A549 (cell line): ENCODE measurements around the gene CGN. TPM values are rescaled to one million over a fixed set of nuclear protein-coding genes. Genes with fewer than 3 reads are reported as not detected.
A peak's percentile ranks its signal among the peaks of the same experiment; 100 is the strongest.

Experiments used
- BHLHE40 ChIP-seq: IDR thresholded peaks from 2 replicates; pipeline ENCODE4 v1.6.1; 2012; ENCODE audit warnings: low read depth, low read length, inconsistent platforms
- CBX8 ChIP-seq: fragments of 200-600 bp; sonication (generic); IDR thresholded peaks from 2 replicates; pipeline ENCODE4 v1.6.1; 2016
- CHD2 ChIP-seq: fragments of 150-350 bp; IDR thresholded peaks from 2 replicates; pipeline ENCODE4 v1.6.1; 2014; ENCODE audit warnings: low read length; ENCODE audit not compliant: partially characterized antibody
- CHD4 ChIP-seq: fragments of 200-600 bp; sonication (generic); IDR thresholded peaks from 2 replicates; pipeline ENCODE4 v1.6.1; 2016; ENCODE audit warnings: antibody characterized with exemption, mild to moderate bottlenecking, borderline replicate concordance
- EP300 ChIP-seq, 2 experiments: fragments of >200 bp; sonication (Bioruptor Twin); formaldehyde crosslinking; IDR thresholded peaks; 2 replicates in 1 of 2; 3 replicates in 1 of 2; pipeline ENCODE4 v1.6.1; 2016 to 2017
- FOSB ChIP-seq: fragments of 250-450 bp; sonication (Bioruptor Pico); IDR thresholded peaks from 2 replicates; pipeline ENCODE4 v1.5.0; 2020; ENCODE audit warnings: mild to moderate bottlenecking, moderate library complexity
- FOSL2 ChIP-seq, 2 experiments: fragments of 450-650 bp in 1 of 2; fragments of >200 bp in 1 of 2; sonication (Bioruptor Twin) in 1 of 2; formaldehyde crosslinking; IDR thresholded peaks; 2 replicates each; pipeline versions ENCODE4 v1.5.0 to v1.6.1; 2016 to 2020; ENCODE audit warnings: mild to moderate bottlenecking in 1 of 2, moderate library complexity in 1 of 2
- GATA3 ChIP-seq: IDR thresholded peaks from 2 replicates; pipeline ENCODE4 v1.6.1; 2012; ENCODE audit warnings: borderline replicate concordance
- HOXB13 ChIP-seq: fragments of 250-450 bp; sonication (Bioruptor Pico); IDR thresholded peaks from 2 replicates; pipeline ENCODE4 v1.5.0; 2020; ENCODE audit warnings: low read depth, mild to moderate bottlenecking, moderate library complexity
- HOXB5 ChIP-seq: fragments of 250-450 bp; sonication (Bioruptor Pico); IDR thresholded peaks from 2 replicates; pipeline ENCODE4 v1.5.0; 2020; ENCODE audit warnings: mild to moderate bottlenecking, moderate library complexity
- JUN ChIP-seq, 2 experiments: fragments of >200 bp; sonication (Bioruptor Twin); formaldehyde crosslinking; IDR thresholded peaks; 2 replicates in 1 of 2; 3 replicates in 1 of 2; pipeline ENCODE4 v1.6.1; 2016 to 2017
- JUNB ChIP-seq: fragments of >200 bp; sonication (Bioruptor Twin); formaldehyde crosslinking; IDR thresholded peaks from 2 replicates; pipeline ENCODE4 v1.6.1; 2016
- KDM5A ChIP-seq: fragments of 200-600 bp; sonication (generic); IDR thresholded peaks from 2 replicates; pipeline ENCODE4 v1.6.1; 2016; ENCODE audit warnings: antibody characterized with exemption, mild to moderate bottlenecking
- MAZ ChIP-seq: fragments of 150-350 bp; IDR thresholded peaks from 2 replicates; pipeline ENCODE4 v1.6.1; 2014; ENCODE audit warnings: antibody characterized with exemption, low read depth, low read length, borderline replicate concordance
- MYC ChIP-seq: IDR thresholded peaks from 2 replicates; pipeline ENCODE4 v1.6.1; 2012; ENCODE audit warnings: mild to moderate bottlenecking, inconsistent platforms, low read length, improper control_type of control experiment, borderline replicate concordance
- NFE2L2 ChIP-seq: fragments of 150-350 bp; conservative IDR thresholded peaks from 2 replicates; pipeline ENCODE4 v1.6.1; 2014; ENCODE audit warnings: low read length
- PHF8 ChIP-seq: fragments of 200-600 bp; sonication (generic); IDR thresholded peaks from 2 replicates; pipeline ENCODE4 v1.6.1; 2016; ENCODE audit warnings: low read depth, mild to moderate bottlenecking, antibody characterized with exemption, moderate library complexity, borderline replicate concordance
- POLR2AphosphoS2 ChIP-seq: conservative IDR thresholded peaks from 2 replicates; pipeline ENCODE4 v1.6.1; 2012; ENCODE audit warnings: low read length, improper control_type of control experiment, inconsistent platforms
- RAD21 ChIP-seq, 2 experiments: fragments of >200 bp in 1 of 2; sonication (Bioruptor Twin) in 1 of 2; formaldehyde crosslinking in 1 of 2; IDR thresholded peaks in 1 of 2; conservative IDR thresholded peaks in 1 of 2; 2 replicates in 1 of 2; 3 replicates in 1 of 2; pipeline ENCODE4 v1.6.1; 2012 to 2018; ENCODE audit warnings: inconsistent platforms in 1 of 2
- RCOR1 ChIP-seq: fragments of 150-350 bp; IDR thresholded peaks from 2 replicates; pipeline ENCODE4 v1.6.1; 2014; ENCODE audit warnings: antibody characterized with exemption, low read length, low read depth
- RFX5 ChIP-seq: fragments of 450-650 bp; IDR thresholded peaks from 2 replicates; pipeline ENCODE4 v1.7.1; 2014; ENCODE audit warnings: antibody characterized with exemption, mild to moderate bottlenecking, moderate library complexity
- TP53 ChIP-seq: fragments of 250-450 bp; sonication (Bioruptor Pico); IDR thresholded peaks from 2 replicates; pipeline ENCODE4 v1.5.0; 2021; ENCODE audit warnings: mild to moderate bottlenecking, moderate library complexity
- ZNF302 ChIP-seq: fragments of 250-450 bp; sonication (Bioruptor Pico); IDR thresholded peaks from 2 replicates; pipeline ENCODE4 v1.9.0; 2021; ENCODE audit warnings: inconsistent platforms, mild to moderate bottlenecking, moderate library complexity
- polyA plus RNA-seq, 4 experiments: library from polyadenylated mRNA; depleted of rRNA in 3 of 4; stranded (reverse); fragments of >200 nt; fragmentation: RNase III in 1 of 4; extraction: RNeasy Plus Mini Kit Qiagen cat#74134 plus additional on column Dnase treatment in 1 of 4; gene quantifications; 2 replicates in 3 of 4; 3 replicates in 1 of 4; pipeline ENCODE4 v1.2.3, GENCODE V29; 2011 to 2017
- TF ChIP-seq, protein P1 (sequence below): IDR thresholded peaks from 2 replicates; pipeline ENCODE4 v1.6.1; 2012
- TF ChIP-seq, protein P2 (sequence below): fragments of >200 bp; sonication (Bioruptor Twin); formaldehyde crosslinking; IDR thresholded peaks from 3 replicates; pipeline ENCODE4 v1.6.1; 2016
- TF ChIP-seq, protein P3 (sequence below): fragments of 450-650 bp; IDR thresholded peaks from 2 replicates; pipeline ENCODE4 v1.6.1; 2014; ENCODE audit warnings: antibody characterized with exemption
- TF ChIP-seq, protein P4 (sequence below): fragments of 150-350 bp; IDR thresholded peaks from 2 replicates; pipeline ENCODE4 v1.6.1; 2014; ENCODE audit warnings: low read depth, mild to moderate bottlenecking, low read length

Gene CGN
- polyA plus RNA-seq, 2 of the 4 experiments (the other 2 are of a cell fraction) = 1.8 to 2.3 TPM

DNA sequence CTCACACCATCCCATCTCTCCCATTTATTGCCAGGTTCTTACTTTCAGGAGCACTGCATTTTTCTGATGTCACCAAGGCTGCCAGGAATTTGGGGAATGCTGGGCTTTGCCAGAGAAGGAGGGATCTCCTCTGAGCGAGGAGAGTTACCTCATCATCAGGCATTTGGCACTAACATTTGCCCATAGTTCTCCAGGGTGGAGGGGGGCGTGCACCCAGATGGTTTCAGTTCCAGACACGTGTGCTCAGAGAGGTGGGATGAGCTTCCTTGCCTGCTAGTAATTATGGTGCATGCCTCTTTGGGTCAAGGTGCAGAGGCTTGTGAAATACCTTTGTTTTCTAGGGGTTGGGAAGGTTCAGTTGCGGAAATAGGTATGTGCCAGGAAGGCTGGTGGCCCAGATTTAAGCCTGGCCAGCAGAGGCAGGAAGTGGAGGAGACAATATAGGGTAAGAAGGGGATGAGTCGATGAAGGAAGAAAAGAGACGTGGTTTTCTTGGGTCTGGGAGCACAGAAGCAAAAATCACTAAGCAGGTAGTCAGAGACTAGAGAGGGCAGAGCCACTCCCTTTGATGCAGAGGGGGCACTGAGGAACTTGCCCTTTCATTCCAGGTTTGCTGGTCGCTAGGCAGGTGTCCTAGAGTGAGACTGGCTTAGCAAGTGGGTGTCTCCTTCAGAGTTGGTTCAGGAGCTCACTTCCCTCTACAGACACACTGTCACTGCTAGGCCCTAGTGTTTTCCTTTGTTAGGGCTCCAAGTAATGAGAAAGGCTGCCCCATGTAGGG lies 36.1 kb downstream of the CGN start (continued):
- TF ChIP-seq RCOR1 (no peak), HOXB13 (CRISPR knock-in tag) (0 out of 2 replicates have a peak, but pooled peaks have one; percentile 52), RFX5 (no peak), TP53 (CRISPR knock-in tag) (no peak), CBX8 (no peak), KDM5A (no peak), ZNF302 (no peak), CHD4 (no peak), PHF8 (no peak), NFE2L2 (no peak), RAD21 (conservative IDR thresholded peaks at IDR 0.05 in 1 of 2, IDR thresholded peaks at IDR 0.05 in 1 of 2) (0 out of 5 replicates have a peak, but pooled peaks of 1 of the 2 experiments have one; percentile 26), POLR2AphosphoS2 (no peak), FOSL2 (IDR thresholded peaks at IDR 0.05) (0 out of 2 replicates have a peak, but pooled peaks have one; percentile 50), FOSL2 (CRISPR knock-in tag; IDR thresholded peaks at IDR 0.05) (peak; percentile 48; the same call in 1 of the 2 replicates), JUN (IDR thresholded peaks at IDR 0.05) (peak; percentile 74 to 94; a peak in 4 of 5 replicates), MAZ (no peak), CHD2 (no peak), GATA3 (peak; percentile 95), HOXB5 (no peak), BHLHE40 (peak; percentile 46), JUNB (peak; percentile 80), EP300 (IDR thresholded peaks at IDR 0.05) (peak; percentile 63 to 84; a peak in 4 of 5 replicates), MYC (peak; percentile 77; the same call in 1 of the 2 replicates), FOSB (CRISPR knock-in tag) (no peak)
- TF ChIP-seq, protein P1, sequence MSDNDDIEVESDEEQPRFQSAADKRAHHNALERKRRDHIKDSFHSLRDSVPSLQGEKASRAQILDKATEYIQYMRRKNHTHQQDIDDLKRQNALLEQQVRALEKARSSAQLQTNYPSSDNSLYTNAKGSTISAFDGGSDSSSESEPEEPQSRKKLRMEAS = peak; percentile 98
- TF ChIP-seq, protein P2, sequence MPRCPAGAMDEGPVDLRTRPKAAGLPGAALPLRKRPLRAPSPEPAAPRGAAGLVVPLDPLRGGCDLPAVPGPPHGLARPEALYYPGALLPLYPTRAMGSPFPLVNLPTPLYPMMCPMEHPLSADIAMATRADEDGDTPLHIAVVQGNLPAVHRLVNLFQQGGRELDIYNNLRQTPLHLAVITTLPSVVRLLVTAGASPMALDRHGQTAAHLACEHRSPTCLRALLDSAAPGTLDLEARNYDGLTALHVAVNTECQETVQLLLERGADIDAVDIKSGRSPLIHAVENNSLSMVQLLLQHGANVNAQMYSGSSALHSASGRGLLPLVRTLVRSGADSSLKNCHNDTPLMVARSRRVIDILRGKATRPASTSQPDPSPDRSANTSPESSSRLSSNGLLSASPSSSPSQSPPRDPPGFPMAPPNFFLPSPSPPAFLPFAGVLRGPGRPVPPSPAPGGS = peak; percentile 52; the same call in 1 of the 3 replicates
- TF ChIP-seq, protein P3, sequence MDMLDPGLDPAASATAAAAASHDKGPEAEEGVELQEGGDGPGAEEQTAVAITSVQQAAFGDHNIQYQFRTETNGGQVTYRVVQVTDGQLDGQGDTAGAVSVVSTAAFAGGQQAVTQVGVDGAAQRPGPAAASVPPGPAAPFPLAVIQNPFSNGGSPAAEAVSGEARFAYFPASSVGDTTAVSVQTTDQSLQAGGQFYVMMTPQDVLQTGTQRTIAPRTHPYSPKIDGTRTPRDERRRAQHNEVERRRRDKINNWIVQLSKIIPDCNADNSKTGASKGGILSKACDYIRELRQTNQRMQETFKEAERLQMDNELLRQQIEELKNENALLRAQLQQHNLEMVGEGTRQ = peak; percentile 58
- TF ChIP-seq, protein P4, sequence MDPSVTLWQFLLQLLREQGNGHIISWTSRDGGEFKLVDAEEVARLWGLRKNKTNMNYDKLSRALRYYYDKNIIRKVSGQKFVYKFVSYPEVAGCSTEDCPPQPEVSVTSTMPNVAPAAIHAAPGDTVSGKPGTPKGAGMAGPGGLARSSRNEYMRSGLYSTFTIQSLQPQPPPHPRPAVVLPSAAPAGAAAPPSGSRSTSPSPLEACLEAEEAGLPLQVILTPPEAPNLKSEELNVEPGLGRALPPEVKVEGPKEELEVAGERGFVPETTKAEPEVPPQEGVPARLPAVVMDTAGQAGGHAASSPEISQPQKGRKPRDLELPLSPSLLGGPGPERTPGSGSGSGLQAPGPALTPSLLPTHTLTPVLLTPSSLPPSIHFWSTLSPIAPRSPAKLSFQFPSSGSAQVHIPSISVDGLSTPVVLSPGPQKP = no peak
